Progenitor cell of endocrine pancreas (in vitro differentiated cells): ENCODE results near the gene DCDC2. TPM values are rescaled to one million over a fixed set of nuclear protein-coding genes. Genes with fewer than 3 reads are reported as not detected.

Source experiments
- DNase-seq: peaks from one replicate; pipeline ENCODE4 v3.0.0; 2021; ENCODE audit warnings: low spot score; ENCODE audit not compliant: unreplicated experiment
- H3K27ac Mint-ChIP-seq: 2 replicates; pipeline ENCODE4 v1.8.0; 2021; ENCODE audit warnings: mild to moderate bottlenecking, moderate library complexity, mixed read lengths
- H3K27me3 Mint-ChIP-seq: 2 replicates; pipeline ENCODE4 v1.8.0; 2021; ENCODE audit warnings: mixed read lengths
- H3K36me3 Mint-ChIP-seq: 2 replicates; pipeline ENCODE4 v1.8.0; 2022; ENCODE audit warnings: mixed read lengths; ENCODE audit not compliant: insufficient read depth
- H3K4me1 Mint-ChIP-seq: 2 replicates; pipeline ENCODE4 v1.8.0; 2021; ENCODE audit warnings: low read depth, mixed read lengths
- H3K4me3 Mint-ChIP-seq: 2 replicates; pipeline ENCODE4 v1.8.0; 2021; ENCODE audit warnings: low read depth, mild to moderate bottlenecking, moderate library complexity, mixed read lengths
- H3K9me3 Mint-ChIP-seq: 2 replicates; pipeline ENCODE4 v1.8.0; 2021; ENCODE audit warnings: low read depth, mixed read lengths
- CTCF ChIP-seq: fragments of 200-600 bp; sonication (generic); IDR thresholded peaks from one replicate; pipeline ENCODE4 v1.5.0; 2021; ENCODE audit warnings: antibody characterized with exemption, mild to moderate bottlenecking; ENCODE audit not compliant: unreplicated experiment
- total RNA-seq: library from RNA; stranded (reverse); gene quantifications from 2 replicates; pipeline ENCODE4 v1.2.1, GENCODE V29; 2021

Gene DCDC2
- total RNA-seq, 1 donor from 2014 or later = 22.2 TPM

GRCh38 chr6:24359640-24360454 lies 2.0 kb upstream of the DCDC2 start:
- DNase-seq = peak; percentile 87
- H3K4me1 Mint-ChIP-seq = peaks cover 24% of the 10 kb centered on the region
- peak; percentile 96 for TF ChIP-seq CTCF
- peak overlapping the region; percentile 79 for H3K27ac Mint-ChIP-seq
- no peaks in the 10 kb centered on the region for H3K36me3 Mint-ChIP-seq
- H3K4me3 Mint-ChIP-seq = peak overlapping the region; percentile 76
- no peaks in the 10 kb centered on the region for H3K9me3 Mint-ChIP-seq
- H3K27me3 Mint-ChIP-seq = no peaks in the 10 kb centered on the region

GRCh38 chr6:24358219-24358821 lies 461 bp upstream of the DCDC2 start:
- peak overlapping the region; percentile 93 for H3K27ac Mint-ChIP-seq
- TF ChIP-seq CTCF = no peak
- no peaks in the 10 kb centered on the region for H3K36me3 Mint-ChIP-seq
- H3K9me3 Mint-ChIP-seq = no peaks in the 10 kb centered on the region
- DNase-seq = no peak
- peak overlapping the region; percentile 92 for H3K4me3 Mint-ChIP-seq
- no peaks in the 10 kb centered on the region for H3K27me3 Mint-ChIP-seq
- peaks cover 35% of the 10 kb centered on the region for H3K4me1 Mint-ChIP-seq

GRCh38 chr6:24356310-24356973 lies 1.4 kb downstream of the DCDC2 start:
- TF ChIP-seq CTCF = no peak
- peak overlapping the region; percentile 92 for H3K4me3 Mint-ChIP-seq
- peak overlapping the region; percentile 90 for H3K27ac Mint-ChIP-seq
- H3K4me1 Mint-ChIP-seq = peaks cover 35% of the 10 kb centered on the region
- no peaks in the 10 kb centered on the region for H3K9me3 Mint-ChIP-seq
- H3K27me3 Mint-ChIP-seq = no peaks in the 10 kb centered on the region
- no peak for DNase-seq
- H3K36me3 Mint-ChIP-seq = no peaks in the 10 kb centered on the region

GRCh38 chr6:24355393-24355792 lies 2.5 kb downstream of the DCDC2 start:
- Mint-ChIP-seq H3K4me3 (peak overlapping the region; percentile 71), H3K27ac (no peak overlapping the region), H3K4me1 (peaks cover 34% of the 10 kb centered on the region), H3K9me3 (no peaks in the 10 kb centered on the region), H3K27me3 (no peaks in the 10 kb centered on the region), H3K36me3 (peaks cover 6% of the 10 kb centered on the region)
- TF ChIP-seq CTCF = no peak
- no peak for DNase-seq

- H3K36me3 Mint-ChIP-seq = peaks cover 6% of the 10 kb centered on the region
- H3K9me3 Mint-ChIP-seq = no peaks in the 10 kb centered on the region
- peak overlapping the region; percentile 28 for H3K4me3 Mint-ChIP-seq
- H3K27ac Mint-ChIP-seq = no peak overlapping the region
- no peak for TF ChIP-seq CTCF
- H3K27me3 Mint-ChIP-seq = no peaks in the 10 kb centered on the region
- no peak for DNase-seq
- peaks cover 34% of the 10 kb centered on the region for H3K4me1 Mint-ChIP-seq
Measured at GRCh38 chr6:24353861-24354260, 4.0 kb downstream of the DCDC2 start.
